GM12872 (cell line): Measurements from ENCODE around the gene HPCAL1.

ENCODE experiments used
- TF ChIP-seq, protein P1 (sequence below): IDR thresholded peaks from 3 replicates; pipeline ENCODE4 v1.5.1; 2011; ENCODE audit warnings: low read depth, mild to moderate bottlenecking, low read length, moderate library complexity; ENCODE audit not compliant: insufficient read depth

HPCAL1 gene

DNA sequence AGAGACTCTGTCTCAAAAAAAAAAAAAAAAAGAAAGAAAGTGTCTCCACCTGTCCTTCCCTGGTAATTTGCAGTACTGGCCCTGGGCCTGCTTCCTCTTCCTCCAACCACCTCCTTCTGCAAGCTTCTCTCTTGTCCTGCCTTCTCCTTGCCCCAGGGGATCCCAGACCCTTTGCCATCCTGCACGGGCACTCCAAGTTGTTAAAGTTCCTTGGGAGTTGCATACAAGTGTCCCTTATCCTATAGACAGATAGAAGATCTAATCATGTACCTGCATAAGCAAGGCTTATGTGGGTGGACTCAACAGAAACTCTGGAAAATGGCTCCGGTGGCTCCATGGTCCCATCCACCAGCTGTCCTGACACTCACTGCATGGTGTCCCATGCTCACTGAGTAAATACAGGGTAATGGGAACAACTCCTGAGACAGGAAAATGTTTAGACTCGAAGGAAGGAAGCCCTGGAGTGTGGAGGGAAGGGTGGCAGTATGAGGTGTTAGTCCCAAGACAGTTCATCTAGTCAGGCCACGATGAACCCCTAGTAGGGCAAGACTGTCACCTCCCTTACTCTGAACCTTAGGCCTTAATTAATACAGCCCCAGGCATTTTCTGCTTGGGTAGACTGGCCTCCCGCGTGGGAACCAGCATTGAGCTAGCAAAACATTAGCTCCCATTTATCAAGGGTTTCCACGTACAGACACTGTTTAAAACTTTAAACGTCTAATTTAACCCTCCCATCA lies 128.3 kb downstream of the HPCAL1 start:
- TF ChIP-seq, protein P1, sequence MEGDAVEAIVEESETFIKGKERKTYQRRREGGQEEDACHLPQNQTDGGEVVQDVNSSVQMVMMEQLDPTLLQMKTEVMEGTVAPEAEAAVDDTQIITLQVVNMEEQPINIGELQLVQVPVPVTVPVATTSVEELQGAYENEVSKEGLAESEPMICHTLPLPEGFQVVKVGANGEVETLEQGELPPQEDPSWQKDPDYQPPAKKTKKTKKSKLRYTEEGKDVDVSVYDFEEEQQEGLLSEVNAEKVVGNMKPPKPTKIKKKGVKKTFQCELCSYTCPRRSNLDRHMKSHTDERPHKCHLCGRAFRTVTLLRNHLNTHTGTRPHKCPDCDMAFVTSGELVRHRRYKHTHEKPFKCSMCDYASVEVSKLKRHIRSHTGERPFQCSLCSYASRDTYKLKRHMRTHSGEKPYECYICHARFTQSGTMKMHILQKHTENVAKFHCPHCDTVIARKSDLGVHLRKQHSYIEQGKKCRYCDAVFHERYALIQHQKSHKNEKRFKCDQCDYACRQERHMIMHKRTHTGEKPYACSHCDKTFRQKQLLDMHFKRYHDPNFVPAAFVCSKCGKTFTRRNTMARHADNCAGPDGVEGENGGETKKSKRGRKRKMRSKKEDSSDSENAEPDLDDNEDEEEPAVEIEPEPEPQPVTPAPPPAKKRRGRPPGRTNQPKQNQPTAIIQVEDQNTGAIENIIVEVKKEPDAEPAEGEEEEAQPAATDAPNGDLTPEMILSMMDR: no peak

DNA sequence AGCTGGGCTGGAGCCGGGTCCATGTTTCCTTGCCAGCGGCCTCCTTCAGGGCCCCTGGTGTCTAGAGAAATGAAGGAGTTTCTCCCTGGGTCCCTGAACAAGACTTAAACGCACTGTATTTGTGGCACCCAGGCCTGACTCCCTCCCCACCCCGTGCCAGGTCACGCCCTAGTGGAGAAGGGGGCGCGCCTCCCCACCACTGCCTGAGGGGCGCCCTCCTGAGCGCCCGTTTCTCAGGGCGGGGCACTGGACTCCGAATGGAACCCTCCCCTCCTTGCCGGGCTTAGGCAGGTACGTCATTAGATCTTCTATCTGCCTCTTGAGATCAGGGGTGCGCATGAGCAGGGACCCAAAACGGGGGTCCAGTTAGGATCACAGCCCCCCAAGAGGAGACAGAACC lies 129.1 kb downstream of the HPCAL1 start:
- TF ChIP-seq, protein P1: no peak

GRCh38 chr2:10432311-10433181 lies 129.8 kb downstream of the HPCAL1 start:
- TF ChIP-seq, protein P1: no peak

- TF ChIP-seq, protein P1: no peak
Measured at GRCh38 chr2:10433264-10433946, 130.7 kb downstream of the HPCAL1 start.

DNA sequence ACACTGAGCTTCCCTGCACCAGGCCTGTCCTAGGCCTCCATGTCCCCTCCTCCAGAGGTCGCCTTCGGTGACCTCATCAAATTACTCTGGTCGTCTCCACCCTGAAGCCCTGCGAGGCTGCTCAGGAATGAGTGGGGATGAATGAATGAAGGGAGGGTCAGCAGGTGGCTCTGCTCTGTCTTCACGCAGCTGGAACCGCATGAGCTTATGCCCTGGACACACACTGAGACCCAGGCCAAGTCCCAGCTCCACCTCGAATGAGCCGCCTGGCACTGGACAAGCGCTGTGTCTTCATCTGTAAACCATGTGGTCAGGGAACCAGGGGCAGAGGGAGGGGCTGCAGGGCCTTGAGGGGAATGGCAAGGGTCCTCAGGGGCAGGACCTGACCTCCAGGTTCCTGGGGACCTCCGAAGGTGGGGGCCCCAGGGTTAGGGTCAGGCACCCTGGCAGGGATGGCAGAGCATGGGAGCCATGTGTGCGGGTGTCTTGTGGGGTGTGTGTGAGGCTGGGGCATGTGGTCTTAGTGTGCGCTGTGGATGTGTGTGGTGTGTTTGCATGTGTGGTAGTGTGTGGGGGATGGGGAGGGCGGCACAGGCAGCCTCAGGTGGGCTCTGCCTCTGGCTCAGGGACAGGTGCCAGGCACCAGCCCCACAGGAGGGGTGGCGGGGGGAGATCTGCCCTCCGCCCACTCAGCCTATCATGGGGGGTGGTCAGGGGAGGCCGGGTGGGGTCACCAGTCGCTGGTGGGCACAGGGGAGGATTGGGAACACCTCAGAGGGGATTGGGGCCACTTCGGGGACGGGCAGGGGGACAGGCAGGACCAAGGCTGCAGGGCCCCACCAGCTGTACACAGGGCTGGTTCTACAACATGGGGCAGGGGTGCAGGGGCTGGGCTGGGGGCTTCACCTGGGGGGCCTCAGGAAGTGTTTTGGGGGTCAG lies 131.5 kb downstream of the HPCAL1 start:
- TF ChIP-seq, protein P1: no peak

- TF ChIP-seq, protein P1: peak; percentile 94
Measured at GRCh38 chr2:10434886-10435819, 132.4 kb downstream of the HPCAL1 start.
